GM12801 (cell line): ENCODE results near the gene SLC7A7.

Source experiments
- CTCF ChIP-seq: IDR thresholded peaks from one replicate; pipeline ENCODE4 v1.5.1; 2011; ENCODE audit warnings: control low read depth; ENCODE audit not compliant: insufficient read length; ENCODE audit errors: extremely low read depth

The SLC7A7 gene

GRCh38 chr14:22814941-22815713 is at the start of gene SLC7A7:
SLC7A7 (minus strand) TSS chr14:22815435; CDS start chr14:22813398, 2,037 bp downstream.
- TF ChIP-seq CTCF = no peak

GRCh38 chr14:22864979-22865378 is 49.7 kb upstream of the SLC7A7 start:
- no peak for TF ChIP-seq CTCF

GRCh38 chr14:22861651-22862050 is 46.4 kb upstream of the SLC7A7 start:
- TF ChIP-seq CTCF = no peak

GRCh38 chr14:22856428-22856827 is 41.2 kb upstream of the SLC7A7 start:
- TF ChIP-seq CTCF = no peak

- TF ChIP-seq CTCF = no peak
These were observed 39.9 kb upstream of the SLC7A7 start for GRCh38 chr14:22854963-22855724.

- no peak for TF ChIP-seq CTCF
These were observed 37.9 kb upstream of the SLC7A7 start for GRCh38 chr14:22852940-22853767.

GRCh38 chr14:22852599-22852939 is 37.3 kb upstream of the SLC7A7 start:
- TF ChIP-seq CTCF = no peak
